Endothelial cell of umbilical vein (primary cell): ENCODE results near the gene WDR86.

Source experiments
- EZH2 ChIP-seq: IDR thresholded peaks from 2 replicates; pipeline ENCODE4 v1.6.1; 2012; ENCODE audit warnings: borderline replicate concordance, low read depth, mild to moderate bottlenecking, moderate library complexity, low read length, inconsistent platforms; ENCODE audit not compliant: severe bottlenecking
- FOS ChIP-seq: IDR thresholded peaks from 2 replicates; pipeline ENCODE4 v1.6.1; 2011; ENCODE audit warnings: mild to moderate bottlenecking, low read length, moderate library complexity, borderline replicate concordance; ENCODE audit not compliant: insufficient read depth
- GATA2 ChIP-seq: IDR thresholded peaks from 2 replicates; pipeline ENCODE4 v1.7.0; 2011; ENCODE audit warnings: low read depth, mild to moderate bottlenecking, moderate library complexity, mixed read lengths, low read length; ENCODE audit not compliant: insufficient read length, insufficient read depth
- MAX ChIP-seq: IDR thresholded peaks from 2 replicates; pipeline ENCODE4 v1.6.1; 2011; ENCODE audit not compliant: insufficient read depth, insufficient read length
- POLR2A ChIP-seq: IDR thresholded peaks from 2 replicates; pipeline ENCODE4 v1.6.1; 2012; ENCODE audit warnings: low read depth, mild to moderate bottlenecking, control low read depth, low read length
- POLR2AphosphoS5 ChIP-seq: IDR thresholded peaks from 2 replicates; pipeline ENCODE4 v1.6.1; 2012; ENCODE audit warnings: low read depth, mild to moderate bottlenecking, control low read depth, low read length, moderate library complexity; ENCODE audit not compliant: insufficient read depth
- TF ChIP-seq, protein P1 (sequence below), 2 donors: IDR thresholded peaks; 1 replicate in 1 of 2; 2 replicates in 1 of 2; pipeline ENCODE4 v1.5.1; 2011; ENCODE audit warnings: low read length in 2 of 2, mild to moderate bottlenecking in 2 of 2, moderate library complexity in 2 of 2, control low read depth in 1 of 2, inconsistent platforms in 1 of 2, low read depth in 1 of 2; ENCODE audit not compliant: insufficient read depth in 1 of 2; ENCODE audit errors: extremely low read depth in 1 of 2

DNA sequence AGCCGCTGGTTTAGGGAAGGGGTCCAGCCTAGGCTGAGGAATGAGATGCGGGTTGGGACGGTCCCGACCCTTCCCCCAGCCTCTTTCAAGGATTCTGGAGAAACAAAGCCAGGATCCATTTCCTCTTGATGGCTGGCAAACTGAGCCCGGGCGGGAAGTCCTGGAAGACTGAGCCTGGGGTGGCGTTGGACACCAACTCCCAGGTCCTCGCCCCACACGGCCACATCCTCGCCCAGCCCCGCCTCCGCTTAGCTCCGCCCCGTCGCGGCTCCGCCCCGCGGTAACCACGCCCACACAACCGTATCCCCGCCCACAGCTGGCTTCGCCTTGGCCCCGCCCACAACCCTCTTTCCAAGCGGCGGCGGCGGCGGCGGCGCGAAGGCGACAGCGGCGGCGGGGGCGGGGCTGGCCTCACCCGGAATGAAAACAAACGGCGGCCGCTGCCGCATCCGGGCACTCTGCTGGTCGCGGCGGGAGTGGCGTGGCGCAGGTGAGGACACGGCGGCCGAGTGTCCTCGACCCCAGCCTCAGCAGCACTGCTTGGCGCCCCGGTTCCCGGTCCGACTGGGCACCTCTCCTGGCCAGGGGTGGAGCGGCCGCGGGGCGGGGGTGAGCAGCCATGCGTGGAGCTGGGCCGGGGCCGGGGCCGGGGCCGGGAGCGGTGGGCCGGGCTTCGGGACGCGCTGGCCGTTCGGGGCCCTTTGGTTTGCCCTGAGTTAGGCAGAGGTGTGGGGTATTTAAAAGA is 68.3 kb downstream of the WDR86 start, which contains the start of gene NUB1:
- TF ChIP-seq POLR2AphosphoS5, result peak; percentile 88
- TF ChIP-seq, protein P1, sequence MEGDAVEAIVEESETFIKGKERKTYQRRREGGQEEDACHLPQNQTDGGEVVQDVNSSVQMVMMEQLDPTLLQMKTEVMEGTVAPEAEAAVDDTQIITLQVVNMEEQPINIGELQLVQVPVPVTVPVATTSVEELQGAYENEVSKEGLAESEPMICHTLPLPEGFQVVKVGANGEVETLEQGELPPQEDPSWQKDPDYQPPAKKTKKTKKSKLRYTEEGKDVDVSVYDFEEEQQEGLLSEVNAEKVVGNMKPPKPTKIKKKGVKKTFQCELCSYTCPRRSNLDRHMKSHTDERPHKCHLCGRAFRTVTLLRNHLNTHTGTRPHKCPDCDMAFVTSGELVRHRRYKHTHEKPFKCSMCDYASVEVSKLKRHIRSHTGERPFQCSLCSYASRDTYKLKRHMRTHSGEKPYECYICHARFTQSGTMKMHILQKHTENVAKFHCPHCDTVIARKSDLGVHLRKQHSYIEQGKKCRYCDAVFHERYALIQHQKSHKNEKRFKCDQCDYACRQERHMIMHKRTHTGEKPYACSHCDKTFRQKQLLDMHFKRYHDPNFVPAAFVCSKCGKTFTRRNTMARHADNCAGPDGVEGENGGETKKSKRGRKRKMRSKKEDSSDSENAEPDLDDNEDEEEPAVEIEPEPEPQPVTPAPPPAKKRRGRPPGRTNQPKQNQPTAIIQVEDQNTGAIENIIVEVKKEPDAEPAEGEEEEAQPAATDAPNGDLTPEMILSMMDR (IDR thresholded peaks at IDR 0.05; ENCODE audit: extremely low read depth in 1 of 2, insufficient read depth in 1 of 2, low read depth in 1 of 2, low read length in 2 of 2), result no peak
- no peak for TF ChIP-seq POLR2A
- TF ChIP-seq GATA2, result no peak
- no peak for TF ChIP-seq EZH2
- TF ChIP-seq MAX, result no peak
- TF ChIP-seq FOS, result no peak
